Daoy (cell line): ENCODE results near the gene NASP. TPM values are rescaled to one million over a fixed set of nuclear protein-coding genes. Genes with fewer than 3 reads are reported as not detected.

Experiments used
- DNase-seq: peaks from one replicate; pipeline ENCODE4 v3.0.0-alpha.2; 2015; ENCODE audit warnings: low read depth
- total RNA-seq: library from RNA; depleted of rRNA; stranded (reverse); fragments of >200 nt; shearing (Covaris generic); gene quantifications from 2 replicates; pipeline ENCODE4 v1.2.3, GENCODE V29; 2014; rRNA removed

Gene NASP
- total RNA-seq, 1 experiment from 2014 or later = 155 TPM

DNA sequence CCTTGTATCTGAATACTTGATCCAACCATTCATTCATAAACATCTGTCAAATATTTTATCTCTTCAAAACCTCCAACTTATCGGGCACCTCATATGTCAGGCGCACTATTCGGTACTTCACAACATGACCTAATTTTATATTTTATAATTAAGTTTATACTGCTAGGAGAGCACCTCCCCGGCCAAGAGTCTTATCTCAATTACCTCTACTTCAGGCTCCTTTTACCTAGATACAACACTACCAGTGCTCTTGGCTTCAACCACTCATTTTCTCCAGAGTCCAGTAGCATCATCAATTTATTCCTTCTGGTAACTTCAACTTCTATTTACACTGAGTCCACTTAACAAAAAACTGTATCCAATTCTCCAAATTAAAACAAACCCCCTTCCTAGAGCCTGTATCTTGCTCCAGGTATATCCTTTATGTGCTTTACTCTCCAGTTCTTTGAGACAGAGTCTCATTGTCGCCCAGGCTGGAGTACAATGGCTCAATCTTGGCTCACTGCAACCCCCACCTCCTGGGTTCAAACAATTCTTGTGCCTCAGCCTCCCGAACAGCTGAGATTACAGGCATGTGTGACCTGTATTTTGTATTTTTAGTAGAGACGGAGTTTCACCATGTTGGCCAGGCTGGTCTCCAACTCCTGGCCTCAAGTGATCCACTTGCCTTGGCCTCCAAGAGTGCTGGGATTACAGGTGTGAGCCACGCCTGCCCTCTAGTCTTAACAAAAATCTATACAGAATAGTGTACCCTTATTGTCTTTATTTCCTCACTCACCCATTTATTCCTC, 83.7 kb downstream of the NASP start:
- no peak for DNase-seq

Other genes starting within 250 kb of the NASP start
- 42.1 and 42.8 TPM in 2 replicates for gene TOE1, start 243.9 kb upstream of the NASP start, total RNA-seq
- 24.1 and 28.0 TPM in 2 replicates for gene MUTYH, start 243.6 kb upstream of the NASP start, total RNA-seq
- gene TESK2, start 92.9 kb upstream of the NASP start, total RNA-seq = 0.45 and 0.91 TPM in 2 replicates
- 1.9 and 3.0 TPM in 2 replicates for gene CCDC163, start 84.0 kb upstream of the NASP start, total RNA-seq
- 10.7 and 19.7 TPM in 2 replicates for gene MMACHC, start 83.7 kb upstream of the NASP start, total RNA-seq
- gene PRDX1, start 62.2 kb upstream of the NASP start, total RNA-seq = 791 and 852 TPM in 2 replicates
- 124 and 150 TPM in 2 replicates for gene AKR1A1, start 33.2 kb upstream of the NASP start, total RNA-seq
- 1.1 and 1.2 TPM in 2 replicates for gene CCDC17, start 40.0 kb downstream of the NASP start, total RNA-seq
- gene GPBP1L1, start 102.5 kb downstream of the NASP start, total RNA-seq = 112 and 117 TPM in 2 replicates
- gene TMEM69, start 104.1 kb downstream of the NASP start, total RNA-seq = 38.1 and 47.9 TPM in 2 replicates
- 9.0 and 9.7 TPM in 2 replicates for gene IPP, start 166.6 kb downstream of the NASP start, total RNA-seq
- gene MAST2, start 219.6 kb downstream of the NASP start, total RNA-seq = 10.7 and 17.1 TPM in 2 replicates